Effector memory CD4-positive, alpha-beta T cell (primary cell): ENCODE data around the gene C4orf50.
"Not testable (repeated sequence)": the region's sequence is repeated elsewhere in the genome, so short reads cannot be mapped to it uniquely, and the experiment has no call there.

ENCODE experiments used
- DNase-seq, 3 donors: peaks; one replicate each; pipeline ENCODE4 v3.0.0-alpha.2; 2020
- H3K27ac ChIP-seq: 2 replicates; pipeline ENCODE4 v1.7.0; 2013; ENCODE audit warnings: mild to moderate bottlenecking, low read length, moderate library complexity; ENCODE audit not compliant: insufficient read depth, poor library complexity, severe bottlenecking
- H3K27me3 ChIP-seq: replicated peaks from 2 replicates; pipeline ENCODE4 v1.7.0; 2013; ENCODE audit warnings: mild to moderate bottlenecking, low read length; ENCODE audit not compliant: insufficient read depth, control insufficient read depth, poor library complexity, severe bottlenecking
- H3K36me3 ChIP-seq: 2 replicates; pipeline ENCODE4 v1.7.0; 2013; ENCODE audit warnings: mild to moderate bottlenecking, low read length, moderate library complexity; ENCODE audit not compliant: control insufficient read depth, insufficient read depth
- H3K4me1 ChIP-seq: 2 replicates; pipeline ENCODE4 v1.7.0; 2013; ENCODE audit warnings: low read length, mild to moderate bottlenecking; ENCODE audit not compliant: control insufficient read depth, insufficient read depth, poor library complexity, severe bottlenecking
- H3K4me3 ChIP-seq: 2 replicates; pipeline ENCODE4 v1.7.0; 2013; ENCODE audit warnings: low read length, low read depth, mild to moderate bottlenecking; ENCODE audit not compliant: insufficient read depth, poor library complexity, severe bottlenecking
- H3K9me3 ChIP-seq: 2 replicates; pipeline ENCODE4 v1.7.0; 2013; ENCODE audit warnings: mild to moderate bottlenecking, low read length, moderate library complexity; ENCODE audit not compliant: control insufficient read depth

C4orf50 gene

DNA sequence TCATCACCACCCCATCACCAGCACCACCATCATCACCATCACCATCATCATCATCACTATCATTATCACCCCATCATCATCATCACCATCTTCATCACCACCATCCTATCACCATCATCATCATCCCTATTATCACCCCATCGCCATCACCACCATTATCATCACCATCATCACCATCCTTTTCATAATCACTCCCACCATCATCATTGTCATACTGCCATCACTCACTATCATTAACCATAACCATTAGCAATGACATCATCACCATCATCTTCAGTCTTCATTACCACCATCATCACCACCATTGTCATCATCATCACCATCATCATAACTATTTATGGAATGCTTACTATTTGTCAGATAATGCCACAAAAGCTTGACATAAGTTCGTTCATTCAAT is 161.0 kb downstream of the C4orf50 start:
- Histone ChIP-seq H3K4me3 (no peak overlapping the region), H3K9me3 (no peaks in the 10 kb centered on the region), H3K36me3 (no peaks in the 10 kb centered on the region), H3K27me3 (no peaks in the 10 kb centered on the region), H3K4me1 (no peaks in the 10 kb centered on the region), H3K27ac (no peak overlapping the region)
- no peak for DNase-seq

DNA sequence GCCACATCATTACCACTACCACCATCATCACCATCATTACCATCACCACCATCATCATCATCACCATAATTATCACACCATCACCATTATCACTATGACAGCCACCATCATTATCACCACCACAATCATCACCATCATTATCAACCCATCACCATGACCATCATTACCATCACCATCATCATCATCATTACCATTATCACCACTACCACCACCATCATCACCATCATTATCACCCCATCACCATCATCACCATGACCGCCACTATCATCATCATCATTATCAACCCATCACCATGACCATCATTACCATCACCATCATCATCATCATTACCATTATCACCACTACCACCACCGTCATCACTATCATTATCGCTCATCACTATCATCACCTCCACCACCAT is 161.9 kb downstream of the C4orf50 start:
- H3K4me3 ChIP-seq, DNase-seq, H3K36me3 ChIP-seq: not testable (repeated sequence)

DNA sequence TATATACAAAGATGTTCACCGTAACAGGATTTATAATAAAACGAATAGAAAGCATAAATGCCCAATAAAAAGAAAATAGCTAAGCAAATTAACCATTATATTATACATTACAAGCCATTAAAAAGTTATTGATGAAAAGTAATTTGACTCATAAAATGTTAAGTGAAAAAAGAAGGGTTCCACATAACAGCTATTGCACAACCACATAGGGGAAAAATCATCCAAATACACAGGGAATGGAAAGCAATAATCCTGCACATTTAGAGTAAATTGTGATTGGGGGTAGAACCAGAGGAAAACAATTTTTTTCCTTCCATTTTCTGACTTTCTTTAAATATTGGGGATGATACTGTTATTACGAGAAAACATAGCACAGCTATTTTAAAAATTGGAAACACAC is 163.3 kb downstream of the C4orf50 start:
- Histone ChIP-seq H3K27ac (no peak overlapping the region), H3K36me3 (no peaks in the 10 kb centered on the region), H3K4me3 (no peak overlapping the region), H3K4me1 (no peaks in the 10 kb centered on the region), H3K9me3 (no peaks in the 10 kb centered on the region), H3K27me3 (no peaks in the 10 kb centered on the region)
- DNase-seq = no peak

More for the DNA sequence above, 161.9 kb downstream of the C4orf50 start:
- not testable (repeated sequence) for H3K9me3 ChIP-seq, H3K27me3 ChIP-seq, H3K27ac ChIP-seq, H3K4me1 ChIP-seq

DNA sequence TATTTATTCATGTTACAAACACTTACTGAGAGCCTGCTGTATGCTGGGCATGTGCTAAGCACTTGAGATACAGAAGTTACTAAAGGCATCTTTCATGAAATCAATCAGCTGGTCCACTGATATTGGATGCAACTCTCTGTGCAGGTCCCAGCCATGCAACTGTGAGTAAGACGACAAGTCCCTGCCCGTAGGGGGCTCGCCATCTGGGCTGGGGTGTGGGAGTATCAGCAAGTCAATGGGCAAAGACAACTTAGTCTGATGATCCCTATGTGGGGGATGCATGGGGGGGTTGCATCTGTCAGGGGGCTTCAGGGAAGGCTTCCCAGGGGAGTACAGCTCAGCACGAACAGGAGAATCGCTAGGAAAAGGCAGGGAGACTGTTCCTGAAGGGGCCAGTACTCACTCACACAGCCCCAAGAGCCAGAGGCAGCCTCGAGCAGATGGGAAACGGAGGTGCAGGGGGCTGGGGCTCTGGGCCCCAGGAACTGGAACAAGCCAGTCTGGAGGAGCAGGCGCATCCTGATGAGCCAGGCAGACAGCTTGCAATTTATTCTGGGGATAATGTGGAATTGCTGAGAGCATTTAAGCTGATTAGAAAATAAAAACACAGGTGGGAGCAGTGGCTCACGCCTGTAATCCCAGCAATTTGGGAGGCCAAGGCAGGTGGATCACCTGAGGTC is 165.6 kb downstream of the C4orf50 start:
- no peaks in the 10 kb centered on the region for H3K4me1 ChIP-seq
- no peak for DNase-seq
- no peaks in the 10 kb centered on the region for H3K27me3 ChIP-seq
- H3K9me3 ChIP-seq = no peaks in the 10 kb centered on the region
- H3K36me3 ChIP-seq = no peaks in the 10 kb centered on the region
- no peak overlapping the region for H3K4me3 ChIP-seq
- no peak overlapping the region for H3K27ac ChIP-seq

DNA sequence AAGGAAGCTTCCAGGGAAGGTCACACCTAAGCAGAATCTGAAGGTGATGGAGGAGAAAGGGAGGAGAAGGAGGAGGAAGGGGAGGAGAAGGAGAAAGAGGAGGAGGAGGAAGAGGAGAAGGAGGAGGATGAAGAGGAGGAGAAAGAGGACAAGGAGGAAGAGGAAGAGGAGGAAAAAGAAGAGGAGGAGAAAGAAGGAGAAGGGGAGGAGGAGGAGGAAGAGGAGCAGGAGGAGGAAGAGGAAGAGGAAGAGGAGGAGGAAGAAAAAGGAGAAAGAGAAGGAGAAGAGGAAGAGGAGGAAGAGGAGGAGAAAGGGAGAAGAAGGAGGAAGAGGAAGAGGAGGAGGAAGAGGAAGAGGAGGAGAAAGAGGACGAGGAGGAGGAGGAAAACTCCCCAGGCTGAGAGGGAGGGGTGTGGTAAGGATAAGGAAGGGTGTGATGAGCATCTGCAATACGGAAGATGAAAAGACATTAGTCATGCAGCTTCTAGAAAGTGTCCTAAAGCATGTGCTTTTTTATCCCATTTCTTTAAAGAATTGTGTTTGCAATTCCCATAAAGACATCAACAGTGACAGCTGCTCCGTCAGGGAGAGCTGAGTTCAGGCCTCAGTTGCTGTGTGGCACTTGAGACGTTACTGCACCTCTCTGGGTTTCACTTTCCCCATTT is 166.5 kb downstream of the C4orf50 start:
- H3K36me3 ChIP-seq = no peaks in the 10 kb centered on the region
- H3K9me3 ChIP-seq = no peaks in the 10 kb centered on the region
- no peak for DNase-seq

More for the DNA sequence above, 166.5 kb downstream of the C4orf50 start:
- H3K4me1 ChIP-seq = no peaks in the 10 kb centered on the region
- H3K4me3 ChIP-seq = no peak overlapping the region
- H3K27ac ChIP-seq = no peak overlapping the region
- no peaks in the 10 kb centered on the region for H3K27me3 ChIP-seq
